Islet of Langerhans (tissue), 1 donor: ENCODE measurements around the gene CCNA1.

Source experiments
- FAIRE-seq: peaks from one replicate; lab custom pipeline; 2011; peaks lifted over from hg19 to GRCh38; lab: Jason Lieb, UNC

Gene CCNA1

DNA sequence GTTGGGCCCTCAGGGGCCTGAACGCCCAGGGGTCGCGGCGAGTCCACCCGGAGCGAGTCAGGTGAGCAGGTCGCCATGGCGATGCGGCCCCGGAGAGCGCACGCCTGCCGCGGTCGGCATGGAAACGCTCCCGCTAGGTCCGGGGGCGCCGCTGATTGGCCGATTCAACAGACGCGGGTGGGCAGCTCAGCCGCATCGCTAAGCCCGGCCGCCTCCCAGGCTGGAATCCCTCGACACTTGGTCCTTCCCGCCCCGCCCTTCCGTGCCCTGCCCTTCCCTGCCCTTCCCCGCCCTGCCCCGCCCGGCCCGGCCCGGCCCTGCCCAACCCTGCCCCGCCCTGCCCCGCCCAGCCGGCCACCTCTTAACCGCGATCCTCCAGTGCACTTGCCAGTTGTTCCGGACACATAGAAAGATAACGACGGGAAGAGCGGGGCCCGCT is at the start of gene CCNA1:
Gene CCNA1 (plus strand): TSS at position 390 of the 439 bp plus-strand sequence. CDS start 562 bp downstream, outside the sequence.
- no peak for FAIRE-seq

DNA sequence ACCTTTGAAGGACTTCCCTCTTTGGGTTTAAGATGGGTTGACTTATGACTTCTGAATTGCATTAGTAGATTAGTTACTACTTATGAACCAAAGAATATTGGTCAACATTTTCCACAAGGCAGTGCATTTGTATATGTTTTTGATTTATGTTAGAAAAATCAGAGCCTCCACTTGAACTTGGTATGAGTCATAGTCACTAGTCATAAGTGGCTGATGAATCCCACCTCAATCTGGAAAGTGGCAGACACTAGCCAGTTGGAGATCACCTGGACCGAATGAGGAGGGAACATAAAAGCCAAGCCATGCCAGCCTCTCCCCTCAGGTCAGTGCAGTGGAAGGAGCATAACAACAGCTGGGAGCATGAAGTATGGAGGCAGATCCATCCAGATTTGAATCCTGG is 46.8 kb upstream of the CCNA1 start:
- FAIRE-seq: no peak

DNA sequence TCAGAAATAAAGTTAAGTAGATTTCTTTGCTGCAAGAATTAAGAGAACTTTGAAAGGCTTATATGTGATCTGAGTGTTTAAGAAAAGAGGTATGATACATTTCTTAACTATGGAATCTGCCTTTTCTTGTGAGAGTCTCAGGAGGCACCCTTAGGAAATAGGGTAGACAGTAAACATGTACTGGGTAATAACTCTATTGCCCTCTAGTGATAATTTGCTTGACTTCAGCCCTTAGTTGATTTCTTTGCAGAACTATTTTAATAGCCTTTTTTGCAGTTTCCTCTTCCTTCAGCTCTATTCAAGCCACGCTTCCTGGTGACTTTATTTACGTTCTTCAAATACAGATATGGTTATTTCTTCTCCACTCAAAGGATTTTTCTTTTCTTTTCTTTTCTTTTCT is 37.0 kb upstream of the CCNA1 start:
- peak; percentile 88 for FAIRE-seq

DNA sequence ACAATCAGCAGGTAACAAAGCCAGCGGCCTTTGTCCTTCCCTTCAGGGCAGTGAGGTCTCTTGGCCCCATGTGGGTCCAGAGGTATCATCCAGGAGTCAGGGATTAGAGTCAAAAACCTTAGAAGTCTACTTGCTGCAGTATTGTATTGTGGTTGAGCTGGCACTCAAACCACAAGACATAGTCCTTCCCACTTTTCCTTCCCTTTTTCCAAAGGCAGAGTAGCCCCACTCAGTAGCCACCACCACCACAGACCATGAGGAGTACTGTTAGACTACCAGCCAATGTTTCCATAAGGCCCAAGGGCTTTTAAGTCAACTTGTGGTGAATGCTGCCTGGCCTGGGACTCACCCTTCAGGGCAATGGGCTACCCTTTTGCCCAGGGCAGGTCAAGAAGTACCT is 27.1 kb upstream of the CCNA1 start:
- no peak for FAIRE-seq

DNA sequence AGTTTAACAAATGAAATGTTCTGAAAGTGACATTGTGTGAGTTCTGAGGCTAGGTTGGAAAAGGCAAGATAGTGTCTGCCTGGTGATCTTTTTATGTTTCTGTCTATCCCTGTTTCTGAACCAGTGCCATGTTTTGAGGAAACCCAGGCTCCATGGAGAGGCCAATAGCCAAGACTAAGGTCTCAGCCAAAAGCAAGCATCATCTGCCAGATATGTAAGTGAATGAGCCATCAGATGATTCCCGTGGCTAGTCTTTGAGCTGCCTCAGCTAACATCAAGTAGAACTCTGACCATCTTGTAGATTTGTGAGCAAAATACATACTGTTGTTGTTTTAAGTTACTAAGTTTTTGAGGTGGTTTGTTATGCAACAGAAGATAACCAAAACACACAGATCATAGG is 19.6 kb upstream of the CCNA1 start:
- no peak for FAIRE-seq

DNA sequence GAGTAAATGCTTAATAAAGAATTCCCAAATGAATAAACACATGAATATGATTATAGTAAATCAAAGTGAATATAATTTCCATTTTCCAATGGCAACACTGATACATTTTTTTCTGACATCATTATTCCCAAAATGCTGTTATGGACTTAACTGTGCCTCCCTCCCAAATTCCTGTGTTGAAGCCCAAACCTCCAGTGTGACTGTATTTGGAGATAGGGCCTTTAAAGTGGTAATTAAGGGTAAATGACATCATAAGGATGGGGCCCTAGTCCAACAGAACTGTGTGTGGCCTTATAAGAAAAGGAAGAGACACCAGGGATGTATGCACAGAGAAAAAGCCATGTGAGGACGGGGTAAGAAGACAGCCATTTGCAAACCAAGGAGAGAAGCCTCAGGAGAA is 19.1 kb upstream of the CCNA1 start:
- no peak for FAIRE-seq

DNA sequence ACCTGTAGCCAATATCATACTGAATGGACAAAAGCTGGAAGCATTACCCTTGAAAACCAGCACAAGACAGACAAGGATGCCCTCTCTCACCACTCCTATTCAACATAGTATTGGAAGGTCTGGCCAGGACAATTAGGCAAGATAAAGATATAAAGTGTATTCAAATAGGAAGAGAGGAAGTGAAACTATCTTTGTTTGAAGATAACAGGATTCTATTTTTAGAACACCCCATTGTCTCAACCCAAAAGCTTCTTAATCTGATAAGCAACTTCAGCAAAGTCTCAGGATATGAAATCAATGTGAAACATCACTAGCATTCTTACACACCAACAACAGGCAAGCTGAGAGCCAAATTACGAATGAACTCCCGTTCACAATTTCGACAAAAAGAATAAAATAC is 17.8 kb upstream of the CCNA1 start:
- no peak for FAIRE-seq

DNA sequence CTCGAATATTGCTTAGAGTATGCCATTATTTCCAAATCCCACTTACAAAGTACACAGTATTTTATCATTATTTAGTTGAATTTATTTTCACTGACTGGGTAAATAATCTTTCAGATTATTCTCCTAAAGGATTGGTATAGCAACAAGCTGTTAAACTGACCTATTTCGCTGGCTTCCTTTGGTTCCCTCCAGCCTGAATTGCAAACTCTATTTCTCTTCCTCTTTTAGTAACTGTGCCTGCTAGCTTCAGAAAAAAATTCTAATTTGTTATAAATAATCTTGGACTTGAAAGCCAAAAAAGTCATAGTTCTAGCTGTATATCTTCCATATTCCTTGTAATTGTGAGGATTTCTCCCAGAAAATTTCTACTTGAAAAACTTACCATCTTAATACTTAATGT is 15.0 kb upstream of the CCNA1 start:
- FAIRE-seq: no peak

DNA sequence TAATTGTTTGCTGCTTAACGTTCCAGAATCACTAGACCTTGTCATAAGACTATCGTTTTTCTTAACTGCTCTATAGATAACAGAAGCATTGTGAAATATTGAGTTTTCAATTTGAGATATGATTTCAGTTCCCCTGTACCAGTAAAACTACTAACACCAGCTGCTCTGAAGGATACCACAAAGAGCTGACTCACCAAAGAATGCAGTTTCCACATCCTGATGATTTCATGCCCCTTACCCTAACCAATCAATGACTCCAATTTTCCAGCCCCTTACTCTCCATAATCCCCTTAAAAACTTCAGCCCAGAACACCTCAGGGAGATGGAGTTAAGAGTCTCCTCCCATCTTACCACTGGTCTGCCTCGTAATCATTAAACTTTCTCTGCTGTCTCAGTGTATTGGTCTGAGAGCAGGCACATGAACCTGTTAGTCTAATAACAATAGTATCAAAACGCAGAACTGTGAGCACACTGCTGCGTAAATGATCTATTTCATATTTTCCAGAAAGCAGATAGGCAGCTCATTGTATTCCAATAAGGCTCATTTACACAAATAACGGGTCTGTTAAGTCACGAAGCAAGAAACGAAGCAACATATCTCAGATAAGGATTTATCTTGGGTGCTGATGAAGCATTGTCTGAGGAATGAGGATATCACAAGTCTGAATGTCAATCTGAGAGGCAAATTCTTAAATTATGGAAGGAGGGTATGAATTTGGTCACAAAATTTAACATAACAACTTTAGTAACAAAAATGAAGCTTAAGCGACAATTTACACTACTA is 14.1 kb upstream of the CCNA1 start:
- no peak for FAIRE-seq

DNA sequence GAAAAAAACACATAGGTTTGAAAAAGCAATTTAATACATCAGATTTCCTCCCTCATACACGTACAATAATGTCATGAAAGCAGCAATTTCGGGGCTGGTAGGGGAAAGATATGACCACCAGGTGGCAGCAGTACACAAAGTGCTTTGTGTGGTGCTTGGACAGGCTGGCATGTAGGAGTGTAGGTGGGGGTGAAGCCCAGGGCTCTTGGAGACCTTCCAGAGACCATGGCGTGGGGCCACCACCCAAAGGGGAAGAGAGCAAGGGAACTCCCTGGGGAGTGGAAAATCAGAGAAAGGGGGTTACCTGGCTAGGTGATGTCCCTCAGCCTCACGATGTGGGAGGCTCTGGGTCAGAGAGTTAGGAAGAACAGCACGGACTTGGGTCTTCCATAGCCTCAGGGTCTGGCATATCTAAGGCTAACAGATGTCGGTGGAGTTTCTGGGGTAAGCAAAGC is 11.8 kb upstream of the CCNA1 start:
- peak; percentile 90 for FAIRE-seq

DNA sequence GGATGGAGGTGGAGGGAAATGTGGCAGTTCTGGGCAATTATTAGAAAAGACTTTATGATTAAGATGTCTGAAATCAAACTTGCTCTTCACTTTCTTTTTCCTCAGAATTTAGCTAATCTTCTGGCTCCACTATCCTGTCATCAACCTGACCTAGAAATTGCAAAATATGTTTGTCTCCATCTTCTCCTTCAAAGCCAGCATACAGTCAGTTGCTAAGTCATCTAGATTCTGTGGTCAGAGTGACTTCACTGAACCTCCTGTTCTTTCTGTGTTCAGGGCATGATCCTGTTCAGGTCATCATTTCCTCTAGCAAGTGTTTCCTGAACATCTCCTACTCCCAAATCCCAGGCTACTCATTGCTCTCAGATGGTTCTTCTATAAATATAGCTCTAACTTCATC is 10.8 kb upstream of the CCNA1 start:
- no peak for FAIRE-seq

DNA sequence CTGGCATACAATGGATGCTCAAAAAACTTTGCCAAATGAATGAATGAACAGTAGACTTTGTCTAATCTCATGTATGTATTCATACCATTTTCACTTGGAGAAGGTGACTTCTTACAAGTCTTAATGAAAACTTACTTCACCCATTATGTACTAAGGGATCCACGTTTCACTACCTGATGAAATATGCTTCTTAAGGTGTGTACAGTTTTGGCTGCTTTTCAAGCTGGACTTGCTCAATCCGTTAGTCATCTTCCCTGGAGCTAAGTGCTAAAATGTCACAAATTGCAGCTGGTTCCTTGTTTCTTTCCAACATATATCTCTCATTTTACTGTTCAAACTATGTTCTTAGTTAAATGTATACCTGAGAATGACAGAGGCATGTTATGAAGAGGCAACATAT is 4.2 kb upstream of the CCNA1 start:
- FAIRE-seq: no peak

DNA sequence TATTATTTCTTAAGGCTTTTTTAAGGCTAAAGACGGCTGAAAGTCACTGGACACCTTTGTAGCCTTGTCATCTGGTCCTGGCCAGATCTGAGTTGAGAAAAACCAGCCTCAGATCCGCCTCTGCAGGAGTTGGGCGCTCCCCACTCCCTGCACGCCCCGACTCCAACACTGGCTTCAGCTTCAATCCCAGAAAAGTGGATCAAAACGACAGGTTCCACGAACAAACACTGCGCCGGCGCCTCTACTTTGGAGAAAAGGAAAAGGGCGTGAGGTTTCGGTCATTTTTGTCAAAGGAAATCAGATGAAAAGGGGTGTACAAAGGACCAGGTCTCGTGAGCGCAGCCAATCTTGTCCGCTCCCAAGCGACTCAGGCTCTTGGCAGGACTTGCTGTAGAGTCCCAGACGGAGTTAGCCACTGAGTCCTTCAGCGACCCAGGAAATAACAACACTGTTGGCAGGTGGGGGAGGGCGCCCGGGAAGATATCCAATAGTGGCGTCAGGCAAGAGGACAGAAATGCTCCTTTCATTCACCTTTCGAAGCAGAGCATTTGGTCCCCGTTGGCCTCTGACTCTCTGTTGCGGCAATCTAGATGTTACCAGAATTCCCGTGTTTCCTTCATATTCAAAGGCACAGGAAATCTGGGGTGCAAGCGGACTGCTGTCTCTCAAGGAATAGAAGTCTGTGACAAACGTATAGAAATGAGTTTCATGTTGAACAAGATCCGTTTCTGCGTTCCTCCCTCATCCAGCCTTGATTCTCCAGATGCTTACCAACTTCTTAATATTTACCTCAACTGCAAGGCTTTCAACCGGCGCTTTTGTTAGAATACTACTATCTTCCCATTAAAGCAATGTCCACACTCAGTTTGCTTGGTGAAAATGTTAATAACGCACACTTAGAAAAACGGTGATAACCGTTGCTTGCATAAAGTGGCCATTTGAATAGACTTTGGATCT is 1.8 kb upstream of the CCNA1 start:
- no peak for FAIRE-seq

DNA sequence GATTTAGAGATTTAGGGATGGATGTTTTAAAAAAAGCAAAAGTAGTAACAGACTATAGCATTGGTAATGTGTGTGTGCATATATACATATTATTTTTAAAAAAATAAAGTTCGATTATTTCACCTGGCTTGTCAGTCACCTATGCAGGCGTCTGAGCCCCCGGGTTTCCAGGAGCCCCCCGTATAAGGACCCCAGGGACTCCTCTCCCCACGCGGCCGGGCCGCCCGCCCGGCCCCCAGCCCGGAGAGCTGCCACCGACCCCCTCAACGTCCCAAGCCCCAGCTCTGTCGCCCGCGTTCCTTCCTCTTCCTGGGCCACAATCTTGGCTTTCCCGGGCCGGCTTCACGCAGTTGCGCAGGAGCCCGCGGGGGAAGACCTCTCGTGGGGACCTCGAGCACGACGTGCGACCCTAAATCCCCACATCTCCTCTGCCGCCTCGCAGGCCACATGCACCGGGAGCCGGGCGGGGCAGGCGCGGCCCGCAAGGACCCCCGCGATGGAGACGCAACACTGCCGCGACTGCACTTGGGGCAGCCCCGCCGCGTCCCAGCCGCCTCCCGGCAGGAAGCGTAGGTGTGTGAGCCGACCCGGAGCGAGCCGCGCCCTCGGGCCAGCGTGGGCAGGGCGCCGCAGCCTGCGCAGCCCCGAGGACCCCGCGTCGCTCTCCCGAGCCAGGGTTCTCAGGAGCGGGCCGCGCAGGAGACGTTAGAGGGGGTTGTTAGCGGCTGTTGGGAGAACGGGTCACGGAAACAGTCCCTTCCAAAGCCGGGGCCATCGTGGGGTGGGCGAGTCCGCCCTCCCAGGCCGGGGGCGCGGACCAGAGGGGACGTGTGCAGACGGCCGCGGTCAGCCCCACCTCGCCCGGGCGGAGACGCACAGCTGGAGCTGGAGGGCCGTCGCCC is 840 bp upstream of the CCNA1 start:
- FAIRE-seq: no peak

DNA sequence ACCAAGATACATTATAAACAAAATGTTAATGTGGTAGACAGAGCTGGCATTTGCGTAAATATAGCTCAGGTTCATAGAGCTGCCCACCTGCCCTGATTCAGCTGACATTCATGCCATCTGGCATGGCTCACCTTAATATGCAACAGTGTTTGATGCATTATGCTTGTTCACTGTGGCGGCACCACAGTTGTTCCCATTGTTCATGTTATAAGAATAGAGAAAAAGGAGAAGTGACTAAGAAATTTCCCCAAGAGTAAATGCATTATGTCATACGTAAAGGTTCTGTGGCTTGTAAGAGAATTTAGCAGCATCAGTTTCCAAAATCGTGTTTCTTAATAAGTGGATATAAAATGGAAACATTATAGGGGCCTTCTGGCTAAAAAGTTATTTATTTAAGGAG is 4.5 kb downstream of the CCNA1 start:
- FAIRE-seq: no peak

DNA sequence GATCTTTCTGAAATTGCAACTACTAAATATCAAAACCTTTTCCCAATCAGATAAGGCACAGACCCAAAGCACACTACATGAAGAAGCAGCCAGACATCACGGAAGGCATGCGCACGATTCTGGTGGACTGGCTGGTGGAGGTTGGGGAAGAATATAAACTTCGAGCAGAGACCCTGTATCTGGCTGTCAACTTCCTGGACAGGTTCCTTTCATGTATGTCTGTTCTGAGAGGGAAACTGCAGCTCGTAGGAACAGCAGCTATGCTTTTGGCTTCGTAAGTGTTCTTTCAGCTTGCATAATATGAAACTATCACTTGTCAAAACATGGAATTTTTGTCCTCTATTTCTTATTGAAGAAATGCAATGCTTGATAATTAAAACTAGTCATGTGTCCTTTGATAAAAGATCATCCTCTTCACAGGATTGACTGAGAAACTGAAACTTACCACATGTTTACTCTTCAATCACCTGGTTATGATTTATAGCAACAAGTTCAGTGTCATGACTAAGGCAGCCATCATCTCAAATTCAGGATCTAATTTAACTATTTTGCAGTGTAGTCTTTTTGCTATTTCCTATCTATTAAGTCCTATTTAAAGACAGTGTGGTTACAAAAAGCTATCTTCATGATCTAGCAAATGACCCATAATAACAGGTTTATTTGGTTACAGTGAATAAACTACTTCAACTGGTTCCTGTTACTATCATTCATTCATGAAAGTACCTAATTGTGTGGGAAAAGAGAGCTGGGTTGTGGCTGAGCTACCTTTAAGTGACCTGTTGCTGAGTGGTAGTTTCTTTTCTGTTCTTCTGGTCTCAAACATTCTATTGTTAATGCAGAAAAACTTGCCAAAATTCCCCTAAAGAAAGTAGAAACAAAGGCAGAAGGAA is 6.5 kb downstream of the CCNA1 start:
- no peak for FAIRE-seq

DNA sequence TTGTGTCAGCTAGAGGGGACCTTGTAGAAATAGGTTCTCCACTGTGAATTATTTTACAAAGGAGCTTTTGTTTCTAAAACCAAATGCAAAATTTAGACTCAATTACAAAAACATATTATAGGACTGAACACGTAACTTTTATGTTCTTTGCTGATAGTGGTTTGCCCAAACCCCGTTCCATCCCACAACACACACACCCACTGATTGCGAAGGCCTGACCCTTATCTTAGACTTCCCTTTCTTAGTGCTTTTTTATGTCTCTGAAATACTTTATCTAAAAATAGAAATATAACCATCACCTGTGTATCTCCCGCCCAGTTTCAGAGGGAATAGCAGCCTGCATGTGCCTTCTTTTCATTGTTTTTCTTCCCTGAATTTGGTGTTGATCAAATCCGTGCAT is 13.0 kb downstream of the CCNA1 start:
- FAIRE-seq: no peak

DNA sequence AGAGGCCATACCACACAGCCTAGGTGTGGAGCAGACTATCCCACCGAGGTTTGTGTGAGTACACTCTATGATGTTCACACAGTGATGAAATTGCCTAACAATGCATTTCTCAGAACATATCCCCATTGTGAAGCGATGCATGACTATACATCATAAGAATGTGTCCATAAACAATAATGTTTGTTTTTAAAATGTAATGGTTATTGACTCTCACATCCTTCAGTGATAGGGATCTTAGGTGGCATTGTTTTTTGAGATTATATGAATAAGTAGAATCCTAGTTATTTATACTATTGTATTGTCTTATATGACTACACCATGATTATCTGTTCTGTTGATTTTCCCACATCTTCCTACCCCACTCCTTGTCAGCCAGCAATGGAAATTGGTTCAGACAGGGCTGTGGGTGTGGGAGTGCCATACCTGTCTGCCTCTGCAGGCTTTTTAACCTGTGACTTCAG is 13.6 kb downstream of the CCNA1 start:
- FAIRE-seq: no peak

DNA sequence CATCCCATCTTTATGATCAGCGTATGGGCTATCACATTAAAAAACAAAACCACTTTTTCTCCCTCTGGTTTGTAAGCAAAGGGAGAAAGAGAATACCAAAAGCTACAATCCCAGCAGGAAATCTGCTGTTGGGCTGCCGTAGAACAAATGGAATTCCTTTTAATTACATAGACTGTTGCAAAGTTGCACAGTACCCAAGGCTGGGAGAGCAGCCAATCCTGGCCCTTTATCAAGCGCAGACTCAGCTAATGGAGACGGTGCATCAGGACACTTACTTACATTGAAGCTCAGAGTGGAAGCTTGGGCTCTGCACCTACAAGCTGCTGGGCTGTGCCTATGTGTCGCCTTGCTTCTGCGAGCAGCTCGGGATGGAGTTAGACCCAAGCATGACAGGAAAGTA is 15.2 kb downstream of the CCNA1 start:
- no peak for FAIRE-seq

DNA sequence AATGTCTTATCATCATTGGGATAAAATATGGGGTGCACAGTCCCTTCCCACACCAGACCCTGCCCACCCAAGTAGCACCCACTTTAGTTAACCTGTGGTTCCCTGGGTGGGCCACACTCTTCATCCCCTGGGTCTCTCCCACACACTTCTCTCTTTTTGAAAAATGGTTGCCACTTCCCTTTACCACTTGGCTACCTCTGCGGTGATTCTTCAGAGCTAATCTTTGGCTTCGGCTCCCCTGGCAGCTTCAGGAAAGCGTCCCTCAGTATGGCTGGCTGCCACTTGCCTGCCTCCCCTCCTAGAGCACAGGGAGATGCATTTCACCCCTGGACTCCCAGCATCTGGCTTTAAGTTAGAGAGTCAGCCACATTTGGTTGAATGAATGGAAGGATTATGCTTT is 18.2 kb downstream of the CCNA1 start:
- no peak for FAIRE-seq

DNA sequence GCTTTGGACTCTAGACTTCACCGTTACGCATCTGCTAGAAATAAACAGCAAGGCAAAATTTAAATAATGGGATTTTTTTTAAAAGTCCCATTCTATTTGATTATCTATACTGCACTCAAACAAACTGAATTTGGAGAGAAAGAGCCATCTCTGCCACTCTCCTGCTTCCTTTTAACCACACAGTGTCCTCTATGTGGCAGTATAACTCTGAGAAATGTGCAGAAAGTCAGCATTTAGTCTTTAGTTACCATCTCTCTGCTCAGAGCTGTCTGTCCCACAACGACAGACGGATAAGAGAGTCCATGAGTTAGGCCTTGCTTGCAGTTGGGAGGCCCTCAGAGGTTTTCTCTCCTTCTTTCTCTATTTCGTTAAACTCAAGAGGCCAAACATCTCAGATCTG is 21.2 kb downstream of the CCNA1 start:
- FAIRE-seq: peak; percentile 17
